Prostate gland (tissue), 2 donors: ENCODE measurements around the gene OR3A3. TPM values are rescaled to one million over a fixed set of nuclear protein-coding genes. Genes with fewer than 3 reads are reported as not detected.
"Not testable (repeated sequence)": the region's sequence is repeated elsewhere in the genome, so short reads cannot be mapped to it uniquely, and the experiment has no call there.

Experiments used
- DNase-seq: peaks from one replicate; pipeline ENCODE4 v3.0.0-alpha.2; 2019; ENCODE audit warnings: low spot score
- H3K27ac ChIP-seq, 2 donors: fragments of 200-600 bp; sonication (generic); 2 replicates each; pipeline ENCODE4 v1.5.1; 2017 to 2019
- H3K27me3 ChIP-seq: fragments of 200-600 bp; sonication (generic); replicated peaks from 2 replicates; pipeline ENCODE4 v1.5.1; 2019; ENCODE audit not compliant: insufficient read depth
- H3K36me3 ChIP-seq, 2 donors: fragments of 200-600 bp; sonication (generic); 1 replicate in 1 of 2; 2 replicates in 1 of 2; pipeline versions ENCODE4 v1.5.1 to v1.8.1; 2017 to 2019
- H3K4me1 ChIP-seq: fragments of 200-600 bp; sonication (generic); replicated peaks from 2 replicates; pipeline ENCODE4 v1.5.1; 2019
- H3K4me3 ChIP-seq, 2 donors: fragments of 200-600 bp; sonication (generic); 2 replicates each; pipeline ENCODE4 v1.5.1; 2017 to 2019
- H3K9me3 ChIP-seq: fragments of 200-600 bp; sonication (generic); 2 replicates; pipeline ENCODE4 v1.5.1; 2017
- CTCF ChIP-seq, 4 experiments: fragments of 200-600 bp in 2 of 4; fragments of 450-650 bp in 2 of 4; sonication (generic) in 2 of 4; IDR thresholded peaks; 1 replicate in 3 of 4; 2 replicates in 1 of 4; pipeline ENCODE4 v1.5.1; 2016 to 2019; ENCODE audit warnings: antibody characterized with exemption in 4 of 4, mild to moderate bottlenecking in 2 of 4, moderate library complexity in 2 of 4
- POLR2A ChIP-seq: fragments of 450-650 bp; IDR thresholded peaks from one replicate; pipeline ENCODE4 v1.6.1; 2016; ENCODE audit warnings: antibody characterized with exemption, mild to moderate bottlenecking
- POLR2AphosphoS5 ChIP-seq: sonication (generic); formaldehyde crosslinking; IDR thresholded peaks from one replicate; pipeline ENCODE4 v1.6.1; 2017; ENCODE audit warnings: antibody characterized with exemption
- WGBS: methylation state at CpG from one replicate; pipeline ENCODE4 v1.1.5; 2018; 5-methylcytosine and 5-hydroxymethylcytosine counted together
- intact Hi-C: fragments of 100-400 bp; cut with DNase I; formaldehyde crosslinking; loops from one replicate; pipeline ENCODE4 v1.14.2; 2022
- total RNA-seq, 2 donors: library from RNA; depleted of rRNA; stranded (reverse); fragments of >200 nt; gene quantifications; one replicate each; pipeline ENCODE4 v1.1.0, GENCODE V29; 2016

Gene OR3A3
- total RNA-seq, 2 donors from 2014 or later = not detected

GRCh38 chr17:3389791-3390190, 21.4 kb upstream of the OR3A3 start:
- Histone ChIP-seq H3K27me3 (no peaks in the 10 kb centered on the region), H3K36me3 (no peaks in the 10 kb centered on the region), H3K9me3 (no peaks in the 10 kb centered on the region), H3K4me3 (no peak overlapping the region), H3K27ac (no peak overlapping the region), H3K4me1 (no peaks in the 10 kb centered on the region)
- TF ChIP-seq POLR2A (no peak), CTCF (IDR thresholded peaks at IDR 0.05) (no peak), POLR2AphosphoS5 (no peak)
- intact Hi-C loops = no loop called here
- whole genome bisulfite sequencing = 73% methylated on average over 4 of the region's 4 CpGs
- DNase-seq = no peak

- H3K4me1 ChIP-seq, H3K36me3 ChIP-seq, H3K27me3 ChIP-seq, H3K9me3 ChIP-seq, DNase-seq, H3K4me3 ChIP-seq, H3K27ac ChIP-seq, intact Hi-C loops: not testable (repeated sequence)
- 50% methylated on average over 7 of the region's 7 CpGs for WGBS
These were observed 13.4 kb upstream of the OR3A3 start for GRCh38 chr17:3397801-3398200.

DNA sequence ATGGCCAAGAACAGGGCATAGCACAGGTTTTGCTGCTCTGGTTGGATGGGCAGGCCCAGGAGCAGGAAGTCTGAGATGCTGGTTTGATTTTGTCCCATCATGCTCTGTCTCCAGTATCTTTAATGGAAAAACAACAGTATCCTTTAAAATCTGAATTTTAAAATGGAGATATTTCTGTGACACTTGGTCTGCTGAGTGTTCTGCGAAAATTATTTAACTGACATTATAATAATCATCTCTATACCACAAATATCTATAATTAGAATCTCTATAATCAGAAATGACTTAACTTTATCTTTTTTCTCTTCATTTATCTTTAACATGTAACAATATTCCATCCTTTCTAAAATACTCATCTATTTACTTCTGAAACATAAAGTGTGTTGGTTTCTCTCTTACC, 12.9 kb upstream of the OR3A3 start, which contains the start of gene OR1E1:
OR1E1 (minus strand) TSS at position 101 of the 400 bp plus-strand sequence; CDS start at position 101, 0 bp downstream.
- Histone ChIP-seq H3K4me1 (no peaks in the 10 kb centered on the region), H3K27me3 (no peaks in the 10 kb centered on the region), H3K4me3 (no peak within 1 kb of the TSS), H3K36me3 (no peaks in the 10 kb centered on the region), H3K27ac (no peak within 1 kb of the TSS), H3K9me3 (no peaks in the 10 kb centered on the region)
- intact Hi-C loops = no loop called here
- TF ChIP-seq POLR2A (no peak), POLR2AphosphoS5 (no peak), CTCF (IDR thresholded peaks at IDR 0.05) (no peak)
- 81% methylated on average over 1 of the region's 1 CpG for WGBS
- no peak for DNase-seq

DNA sequence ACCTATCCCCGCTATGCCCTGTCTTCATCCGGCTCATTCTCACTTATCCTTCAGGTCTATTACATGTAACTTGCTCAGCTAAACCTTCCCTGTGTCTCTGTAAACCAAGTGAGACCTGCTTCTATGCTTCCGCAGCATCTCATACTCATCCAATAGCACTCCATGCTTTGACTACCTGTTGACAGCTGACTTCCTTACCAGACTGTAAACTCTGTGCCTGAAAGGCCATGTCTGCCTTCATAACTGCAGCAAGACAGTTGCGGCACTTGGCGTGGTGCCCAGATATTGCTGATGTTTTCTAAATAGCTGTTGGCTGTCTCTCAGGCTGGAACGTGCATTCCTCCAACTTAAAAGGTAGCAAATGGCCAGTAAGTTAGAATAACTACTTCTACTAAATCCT, 11.1 kb upstream of the OR3A3 start:
- intact Hi-C loops = no loop called here
- TF ChIP-seq POLR2AphosphoS5 = no peak
- no peak for TF ChIP-seq POLR2A
- TF ChIP-seq CTCF (IDR thresholded peaks at IDR 0.05) = no peak
- H3K27me3 ChIP-seq = no peaks in the 10 kb centered on the region
- DNase-seq = no peak
- no peaks in the 10 kb centered on the region for H3K9me3 ChIP-seq
- 52% methylated on average over 6 of the region's 6 CpGs for WGBS
- H3K27ac ChIP-seq = no peak overlapping the region
- no peak overlapping the region for H3K4me3 ChIP-seq
- H3K4me1 ChIP-seq = no peaks in the 10 kb centered on the region
- H3K36me3 ChIP-seq = no peaks in the 10 kb centered on the region

DNA sequence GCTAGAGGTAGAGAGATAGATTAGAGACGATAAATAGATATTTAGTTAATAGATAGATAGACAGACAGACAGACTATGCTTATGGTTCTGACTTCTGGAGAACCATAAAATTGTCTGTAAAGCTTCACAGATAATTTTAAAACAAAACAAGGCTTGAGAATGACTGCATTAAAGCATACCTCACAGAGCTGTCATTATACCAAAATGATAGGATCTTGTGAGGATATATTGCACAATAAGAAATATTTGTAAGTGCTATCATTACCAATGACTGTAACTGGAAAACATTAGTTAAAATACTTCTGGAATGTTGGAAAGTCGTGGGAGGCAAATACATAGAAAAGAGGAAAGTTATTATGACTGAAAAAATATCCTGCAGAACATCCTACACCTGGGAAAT, 9.4 kb upstream of the OR3A3 start:
- Histone ChIP-seq H3K27ac (no peak overlapping the region), H3K4me3 (no peak overlapping the region), H3K27me3 (no peaks in the 10 kb centered on the region), H3K36me3 (no peaks in the 10 kb centered on the region), H3K4me1 (no peaks in the 10 kb centered on the region), H3K9me3 (no peaks in the 10 kb centered on the region)
- intact Hi-C loops = no loop called here
- DNase-seq = no peak
- no peak for TF ChIP-seq POLR2AphosphoS5
- WGBS = 62% methylated on average over 2 of the region's 2 CpGs

DNA sequence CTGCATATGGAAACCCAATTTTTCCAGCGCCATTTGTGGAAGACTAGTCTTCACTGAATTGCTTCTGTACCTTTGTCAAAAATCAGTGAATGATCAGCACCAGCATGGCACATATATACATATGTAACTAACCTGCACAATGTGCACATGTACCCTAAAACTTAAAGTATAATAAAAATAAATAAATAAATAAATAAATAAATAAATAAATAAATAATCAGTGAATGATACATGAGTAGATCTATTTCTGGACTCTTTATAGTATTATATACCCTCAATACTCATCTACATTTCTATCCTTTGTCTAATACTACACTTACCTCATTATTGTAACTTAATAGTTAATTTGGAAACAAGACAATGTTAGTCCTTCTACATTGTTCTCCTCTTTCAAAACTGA, 7.3 kb upstream of the OR3A3 start:
- DNase-seq, H3K27me3 ChIP-seq, intact Hi-C loops, H3K27ac ChIP-seq, H3K36me3 ChIP-seq, H3K4me3 ChIP-seq, H3K9me3 ChIP-seq, H3K4me1 ChIP-seq: not testable (repeated sequence)
- 73% methylated on average over 1 of the region's 1 CpG for WGBS

DNA sequence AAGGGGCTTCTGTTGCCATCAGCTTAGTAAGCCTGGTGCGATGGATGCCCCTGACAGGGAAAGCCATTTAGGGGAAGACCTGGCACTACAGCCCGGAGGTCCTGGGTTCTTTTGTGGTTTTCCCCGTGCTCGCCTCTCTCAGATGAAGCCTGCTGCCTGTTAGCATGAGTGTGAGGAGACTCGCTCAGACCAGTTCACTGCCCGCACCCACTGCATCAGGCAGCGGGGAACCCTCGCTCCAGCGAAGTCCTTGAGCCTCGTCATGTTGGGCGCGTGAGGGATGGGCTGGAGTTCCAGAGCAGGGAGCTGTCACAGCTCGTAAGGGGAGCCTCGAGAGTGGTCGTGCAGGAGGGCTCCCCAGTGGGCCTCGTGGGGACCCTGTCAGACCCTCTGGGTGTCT, 1.0 kb downstream of the OR3A3 start:
- WGBS = 83% methylated on average over 1 of the region's 16 CpGs

More for the DNA sequence above, 1.0 kb downstream of the OR3A3 start:
- H3K27me3 ChIP-seq, H3K36me3 ChIP-seq, H3K4me1 ChIP-seq, H3K9me3 ChIP-seq, H3K27ac ChIP-seq, DNase-seq, H3K4me3 ChIP-seq, intact Hi-C loops: not testable (repeated sequence)
